IMR-90 (cell line): Measurements from ENCODE around the gene ZFR. TPM values are rescaled to one million over a fixed set of nuclear protein-coding genes. Genes with fewer than 3 reads are reported as not detected.

ENCODE experiments used
- ATAC-seq: fragments of 200-7000 bp; cut with Tn5 transposase; 2 replicates; pipeline ENCODE4 v1.9.1; 2020; ENCODE audit warnings: low read depth, mild to moderate bottlenecking, moderate library complexity
- BruUV-seq: library from RNA; stranded (reverse); fragments of 400-500 nt; replicated peaks from 2 replicates; lab custom pipeline; 2021; lab: Mats Ljungman, UMichigan
- CTCF ChIA-PET: fragments of 300-600 bp; formaldehyde crosslinking; extraction: SDS; loops from one replicate; lab custom pipeline; 2021; ENCODE audit warnings: antibody characterized with exemption; lab: Yijun Ruan, JAX
- POLR2A ChIA-PET: fragments of 300-600 bp; sonication (Branson Sonifier 250); formaldehyde crosslinking; loops from one replicate; lab custom pipeline; 2022; ENCODE audit warnings: antibody characterized with exemption; ENCODE audit not compliant: unreplicated experiment; lab: Charles Lee
- DNase-seq: peaks from one replicate; pipeline ENCODE4 v3.0.0; 2013
- H2AFZ ChIP-seq: replicated peaks from 2 replicates; pipeline ENCODE3; 2013; ENCODE audit warnings: low read length, mild to moderate bottlenecking; ENCODE audit not compliant: poor library complexity
- H2AK5ac ChIP-seq: 2 replicates; pipeline ENCODE4 v1.6.1; 2013; ENCODE audit warnings: low read depth, low read length, inconsistent platforms
- H2AK9ac ChIP-seq: replicated peaks from 2 replicates; pipeline ENCODE3; 2013; ENCODE audit warnings: mild to moderate bottlenecking, low read depth, low read length, moderate library complexity; ENCODE audit not compliant: poor library complexity
- H2BK120ac ChIP-seq: 2 replicates; pipeline ENCODE4 v1.6.1; 2013; ENCODE audit warnings: low read depth, low read length, inconsistent platforms
- H2BK15ac ChIP-seq: 3 replicates; pipeline ENCODE4 v1.6.1; 2013; ENCODE audit warnings: low read depth, low read length, inconsistent platforms
- H2BK20ac ChIP-seq: 2 replicates; pipeline ENCODE4 v1.6.1; 2013; ENCODE audit warnings: low read depth, mild to moderate bottlenecking, inconsistent platforms, low read length, moderate library complexity
- H2BK5ac ChIP-seq: 2 replicates; pipeline ENCODE4 v1.6.1; 2013; ENCODE audit warnings: mild to moderate bottlenecking, low read depth, low read length, inconsistent platforms; ENCODE audit not compliant: poor library complexity, severe bottlenecking
- H3K14ac ChIP-seq: replicated peaks from 2 replicates; pipeline ENCODE4 v1.6.1; 2013; ENCODE audit warnings: low read depth, low read length, inconsistent platforms
- H3K18ac ChIP-seq: 2 replicates; pipeline ENCODE4 v1.6.1; 2013; ENCODE audit warnings: low read depth, low read length, control low read depth
- H3K23ac ChIP-seq: 2 replicates; pipeline ENCODE4 v1.6.1; 2013; ENCODE audit warnings: low read depth, low read length, inconsistent platforms
- H3K27ac ChIP-seq: 2 replicates; pipeline ENCODE4 v1.5.1; 2013; ENCODE audit warnings: mild to moderate bottlenecking, control low read depth, low read length; ENCODE audit not compliant: insufficient read depth
- H3K27me3 ChIP-seq: 2 replicates; pipeline ENCODE4 v1.6.1; 2013; ENCODE audit warnings: low read length; ENCODE audit not compliant: control insufficient read depth, insufficient read depth
- H3K36me3 ChIP-seq: 2 replicates; pipeline ENCODE4 v1.6.1; 2013; ENCODE audit warnings: low read length, mixed read lengths; ENCODE audit not compliant: control insufficient read depth, insufficient read depth
- H3K4ac ChIP-seq: 2 replicates; pipeline ENCODE4 v1.6.1; 2013; ENCODE audit warnings: low read depth, low read length, inconsistent platforms
- H3K4me1 ChIP-seq: 2 replicates; pipeline ENCODE4 v1.6.1; 2013; ENCODE audit warnings: low read length, mixed read lengths; ENCODE audit not compliant: control insufficient read depth, insufficient read depth
- H3K4me2 ChIP-seq: 2 replicates; pipeline ENCODE4 v1.6.1; 2013; ENCODE audit warnings: low read depth, mild to moderate bottlenecking, control low read depth, low read length, moderate library complexity
- H3K4me3 ChIP-seq: 2 replicates; pipeline ENCODE4 v1.5.1; 2013; ENCODE audit warnings: low read depth, mild to moderate bottlenecking, control low read depth, low read length, moderate library complexity; ENCODE audit not compliant: insufficient read depth
- H3K56ac ChIP-seq: 2 replicates; pipeline ENCODE4 v1.6.1; 2013; ENCODE audit warnings: low read length, inconsistent platforms; ENCODE audit not compliant: insufficient read depth; ENCODE audit errors: extremely low read depth
- H3K79me1 ChIP-seq, 2 experiments: 2 replicates each; pipeline ENCODE4 v1.6.1; 2013; ENCODE audit warnings: low read length in 2 of 2, inconsistent platforms in 1 of 2, low read depth in 1 of 2
- H3K9ac ChIP-seq: 2 replicates; pipeline ENCODE4 v1.6.1; 2013; ENCODE audit warnings: low read depth, low read length, control low read depth
- H3K9me1 ChIP-seq: 2 replicates; pipeline ENCODE4 v1.6.1; 2013; ENCODE audit warnings: low read length, inconsistent platforms; ENCODE audit not compliant: insufficient read depth
- H3K9me3 ChIP-seq: 2 replicates; pipeline ENCODE4 v1.6.1; 2013; ENCODE audit warnings: low read length; ENCODE audit not compliant: control insufficient read depth, insufficient read depth
- H4K20me1 ChIP-seq: 2 replicates; pipeline ENCODE4 v1.6.1; 2013; ENCODE audit warnings: low read length, inconsistent platforms; ENCODE audit not compliant: insufficient read depth
- H4K5ac ChIP-seq: 2 replicates; pipeline ENCODE4 v1.6.1; 2013; ENCODE audit warnings: mild to moderate bottlenecking, low read depth, low read length, control low read depth
- H4K8ac ChIP-seq, 2 experiments: 2 replicates each; pipeline ENCODE4 v1.6.1; 2013; ENCODE audit warnings: low read depth in 2 of 2, low read length in 2 of 2, control low read depth in 1 of 2, inconsistent platforms in 1 of 2
- H4K91ac ChIP-seq: 2 replicates; pipeline ENCODE4 v1.6.1; 2013; ENCODE audit warnings: low read depth, low read length, inconsistent platforms; ENCODE audit not compliant: insufficient read depth
- CEBPB ChIP-seq: IDR thresholded peaks from 2 replicates; pipeline ENCODE4 v1.6.1; 2012; ENCODE audit warnings: low read depth, low read length, improper control_type of control experiment
- CHD1 ChIP-seq: IDR thresholded peaks from 2 replicates; pipeline ENCODE4 v1.6.1; 2012; ENCODE audit warnings: low read depth, low read length, improper control_type of control experiment
- FOS ChIP-seq: fragments of 150-350 bp; IDR thresholded peaks from 2 replicates; pipeline ENCODE4 v1.6.1; 2016; ENCODE audit warnings: low read depth, low read length
- MAFK ChIP-seq: IDR thresholded peaks from 2 replicates; pipeline ENCODE4 v1.6.1; 2012; ENCODE audit warnings: low read depth, low read length, improper control_type of control experiment
- MAZ ChIP-seq: IDR thresholded peaks from 2 replicates; pipeline ENCODE4 v1.6.1; 2012; ENCODE audit warnings: low read depth, mild to moderate bottlenecking, low read length, improper control_type of control experiment, moderate library complexity, borderline replicate concordance
- MXI1 ChIP-seq: IDR thresholded peaks from 2 replicates; pipeline ENCODE4 v1.6.1; 2012; ENCODE audit warnings: low read depth, mild to moderate bottlenecking, low read length, moderate library complexity, borderline replicate concordance
- NFE2L2 ChIP-seq: fragments of 150-350 bp; IDR thresholded peaks from 2 replicates; pipeline ENCODE4 v1.6.1; 2016; ENCODE audit warnings: low read depth, mild to moderate bottlenecking, low read length
- POLR2A ChIP-seq: IDR thresholded peaks from 2 replicates; pipeline ENCODE4 v1.6.1; 2012; ENCODE audit warnings: mild to moderate bottlenecking, low read depth, low read length
- RAD21 ChIP-seq: IDR thresholded peaks from 2 replicates; pipeline ENCODE4 v1.6.1; 2012; ENCODE audit warnings: low read length, improper control_type of control experiment
- RFX5 ChIP-seq: IDR thresholded peaks from 2 replicates; pipeline ENCODE4 v1.8.0; 2012; ENCODE audit warnings: low read depth, mild to moderate bottlenecking, low read length, moderate library complexity
- SMC3 ChIP-seq: fragments of 150-350 bp; IDR thresholded peaks from 2 replicates; pipeline ENCODE4 v1.6.1; 2016; ENCODE audit warnings: low read depth, mild to moderate bottlenecking, antibody characterized with exemption, low read length, moderate library complexity
- WGBS, 2 experiments: methylation state at CpG; one replicate each; pipeline versions ENCODE4 v1.1.5 to v1.1.7; 2013; ENCODE audit warnings: missing lambda C conversion rate in 2 of 2; ENCODE audit not compliant: insufficient read length in 1 of 2; ENCODE audit errors: extremely low coverage in 2 of 2; 5-methylcytosine and 5-hydroxymethylcytosine counted together
- dilution Hi-C: fragments of 300-500 bp; cut with HindIII; formaldehyde crosslinking; loops from one replicate; pipeline ENCODE4 v1.14.3; 2018; ENCODE audit warnings: low sequenced_read_pairs; ENCODE audit not compliant: unreplicated experiment
- in situ Hi-C: fragments of 300-500 bp; cut with MboI; formaldehyde crosslinking; loops from 3 replicates; pipeline ENCODE4 v1.14.3; 2019; ENCODE audit warnings: low sequenced_read_pairs, inconsistent platforms, mixed read lengths
- intact Hi-C: fragments of 100-400 bp; cut with micrococcal nuclease; formaldehyde crosslinking; loops from 2 replicates; pipeline ENCODE4 v1.10.0; 2022
- polyA plus RNA-seq, 3 experiments: library from polyadenylated mRNA; depleted of rRNA; stranded (reverse); fragments of >200 nt; gene quantifications; 2 replicates each; pipeline ENCODE4 v1.2.3, GENCODE V29; 2012; ENCODE audit warnings: low replicate concordance in 1 of 3
- total RNA-seq: library from RNA; depleted of rRNA; stranded (reverse); fragments of >200 nt; gene quantifications from 2 replicates; pipeline ENCODE4 v1.2.3, GENCODE V29; 2012
- TF ChIP-seq, protein P1 (sequence below): conservative IDR thresholded peaks from 2 replicates; pipeline ENCODE4 v1.5.1; 2012; ENCODE audit warnings: mild to moderate bottlenecking, low read depth, low read length, improper control_type of control experiment
- TF ChIP-seq, protein P2 (sequence below): fragments of 150-350 bp; IDR thresholded peaks from 2 replicates; pipeline ENCODE4 v1.6.1; 2016; ENCODE audit warnings: low read depth, mild to moderate bottlenecking, low read length, moderate library complexity, borderline replicate concordance

ZFR gene
- total and polyA plus RNA-seq, 2 of the 4 experiments (the other 2 are of a cell fraction): 30.4 to 81.4 TPM

DNA sequence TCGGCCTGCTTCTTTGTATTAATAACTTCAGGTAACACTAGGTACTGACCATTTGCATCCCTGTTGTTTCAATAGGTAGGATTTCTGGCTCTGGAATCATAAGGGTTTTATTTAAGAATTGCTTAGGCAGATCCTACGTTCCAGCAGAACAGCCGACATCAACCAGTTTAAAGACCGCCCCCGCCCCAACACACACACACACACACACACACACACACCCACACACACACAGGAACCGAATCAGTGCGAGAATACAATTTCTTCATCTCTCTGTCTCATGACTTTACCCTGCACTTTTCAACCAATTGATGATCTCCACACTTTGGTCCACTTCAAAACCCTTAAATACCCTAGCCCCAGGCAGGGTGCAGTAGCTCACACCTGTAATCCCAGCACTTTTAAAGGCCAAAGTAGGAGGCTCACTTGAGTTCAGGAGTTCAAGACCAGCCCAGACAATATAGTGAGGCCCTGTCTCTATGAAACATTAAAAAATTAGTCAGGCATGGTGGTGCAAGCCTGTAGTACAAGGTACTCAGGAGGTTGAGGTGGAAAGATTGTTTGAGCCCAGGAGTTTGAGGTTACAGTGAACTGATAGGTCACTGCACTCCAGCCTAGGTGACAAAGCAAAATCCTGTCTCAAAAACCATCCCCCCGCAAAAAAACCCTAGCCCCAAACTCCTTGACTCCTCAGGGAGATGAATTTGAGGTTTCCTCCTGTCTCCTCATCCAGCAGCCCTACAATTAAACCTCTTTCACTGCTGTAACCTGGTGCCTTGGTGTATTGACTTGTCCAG, 129.1 kb downstream of the ZFR start:
- Histone ChIP-seq H3K56ac (no peak overlapping the region), H3K4me3 (no peak overlapping the region), H2BK5ac (no peak overlapping the region), H3K9ac (no peak overlapping the region), H2AFZ (no peak overlapping the region), H3K14ac (no peak overlapping the region), H4K91ac (no peak overlapping the region), H3K27me3 (no peaks in the 10 kb centered on the region), H2BK120ac (no peak overlapping the region), H3K36me3 (no peaks in the 10 kb centered on the region), H3K4me1 (peaks cover 5% of the 10 kb centered on the region), H3K79me1 (peaks cover 5 to 18% of the 10 kb centered on the region in 2 experiments; a peak in 3 of 4 replicates), H2AK9ac (no peak overlapping the region), H3K18ac (no peak overlapping the region), H3K4me2 (no peak overlapping the region), H4K5ac (no peak overlapping the region), H2BK20ac (no peak overlapping the region), H3K23ac (no peak overlapping the region), H4K8ac (no peak overlapping the region), H2AK5ac (no peak overlapping the region), H3K27ac (no peak overlapping the region), H3K9me1 (peaks cover 6% of the 10 kb centered on the region; the same call in 1 of the 2 replicates), H3K9me3 (no peaks in the 10 kb centered on the region), H3K4ac (no peak overlapping the region), H2BK15ac (no peak overlapping the region), H4K20me1 (peaks cover 6% of the 10 kb centered on the region; the same call in 1 of the 2 replicates)
- 100% methylated on average over 1 of the region's 8 CpGs; no CpG with 5 or more reads in 1 of the 2 experiments for WGBS, 2 experiments
- intact Hi-C loops (no loop called here), in situ Hi-C loops (no loop called here), dilution Hi-C loops (no loop called here)
- ATAC-seq: no peak
- ChIA-PET POLR2A (no interaction called here), CTCF (interaction anchor here (0.6 kb wide), 1 partner anchor 11 kb away, joined by 3 read pairs; no protein-coding TSS in a partner anchor)
- no peak for DNase-seq
- BruUV-seq: no TSS peak
- TF ChIP-seq CHD1: no peak
- no peak for TF ChIP-seq CEBPB
- TF ChIP-seq POLR2A: no peak
- no peak for TF ChIP-seq NFE2L2
- no peak for TF ChIP-seq RAD21
- no peak for TF ChIP-seq FOS
- no peak for TF ChIP-seq MAZ
- no peak for TF ChIP-seq MXI1
- TF ChIP-seq, protein P1, sequence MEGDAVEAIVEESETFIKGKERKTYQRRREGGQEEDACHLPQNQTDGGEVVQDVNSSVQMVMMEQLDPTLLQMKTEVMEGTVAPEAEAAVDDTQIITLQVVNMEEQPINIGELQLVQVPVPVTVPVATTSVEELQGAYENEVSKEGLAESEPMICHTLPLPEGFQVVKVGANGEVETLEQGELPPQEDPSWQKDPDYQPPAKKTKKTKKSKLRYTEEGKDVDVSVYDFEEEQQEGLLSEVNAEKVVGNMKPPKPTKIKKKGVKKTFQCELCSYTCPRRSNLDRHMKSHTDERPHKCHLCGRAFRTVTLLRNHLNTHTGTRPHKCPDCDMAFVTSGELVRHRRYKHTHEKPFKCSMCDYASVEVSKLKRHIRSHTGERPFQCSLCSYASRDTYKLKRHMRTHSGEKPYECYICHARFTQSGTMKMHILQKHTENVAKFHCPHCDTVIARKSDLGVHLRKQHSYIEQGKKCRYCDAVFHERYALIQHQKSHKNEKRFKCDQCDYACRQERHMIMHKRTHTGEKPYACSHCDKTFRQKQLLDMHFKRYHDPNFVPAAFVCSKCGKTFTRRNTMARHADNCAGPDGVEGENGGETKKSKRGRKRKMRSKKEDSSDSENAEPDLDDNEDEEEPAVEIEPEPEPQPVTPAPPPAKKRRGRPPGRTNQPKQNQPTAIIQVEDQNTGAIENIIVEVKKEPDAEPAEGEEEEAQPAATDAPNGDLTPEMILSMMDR: no peak
- no peak for TF ChIP-seq RFX5
- no peak for TF ChIP-seq SMC3
- no peak for TF ChIP-seq MAFK
- TF ChIP-seq, protein P2, sequence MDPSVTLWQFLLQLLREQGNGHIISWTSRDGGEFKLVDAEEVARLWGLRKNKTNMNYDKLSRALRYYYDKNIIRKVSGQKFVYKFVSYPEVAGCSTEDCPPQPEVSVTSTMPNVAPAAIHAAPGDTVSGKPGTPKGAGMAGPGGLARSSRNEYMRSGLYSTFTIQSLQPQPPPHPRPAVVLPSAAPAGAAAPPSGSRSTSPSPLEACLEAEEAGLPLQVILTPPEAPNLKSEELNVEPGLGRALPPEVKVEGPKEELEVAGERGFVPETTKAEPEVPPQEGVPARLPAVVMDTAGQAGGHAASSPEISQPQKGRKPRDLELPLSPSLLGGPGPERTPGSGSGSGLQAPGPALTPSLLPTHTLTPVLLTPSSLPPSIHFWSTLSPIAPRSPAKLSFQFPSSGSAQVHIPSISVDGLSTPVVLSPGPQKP: no peak
